Calu3 (cell line): ENCODE measurements around the gene LILRA1. TPM values are rescaled to one million over a fixed set of nuclear protein-coding genes. Genes with fewer than 3 reads are reported as not detected.

Experiments used
- BruUV-seq: library from RNA; stranded (reverse); fragments of 400-500 nt; replicated peaks from 2 replicates; lab custom pipeline; 2021; lab: Mats Ljungman, UMichigan
- CTCF ChIA-PET: fragments of 300-600 bp; sonication (Branson Sonifier 250); formaldehyde crosslinking; loops from one replicate; lab custom pipeline; 2022; ENCODE audit warnings: antibody characterized with exemption; lab: Charles Lee
- DNase-seq: peaks from one replicate; pipeline ENCODE4 v3.0.0; 2022
- H3K27ac Mint-ChIP-seq: one replicate; pipeline ENCODE4 v1.8.0; 2022; ENCODE audit warnings: mixed read lengths; ENCODE audit not compliant: unreplicated experiment
- H3K27me3 Mint-ChIP-seq: one replicate; pipeline ENCODE4 v1.8.0; 2022; ENCODE audit warnings: mixed read lengths; ENCODE audit not compliant: unreplicated experiment
- H3K36me3 Mint-ChIP-seq: one replicate; pipeline ENCODE4 v1.8.0; 2022; ENCODE audit warnings: mild to moderate bottlenecking, moderate library complexity, mixed read lengths; ENCODE audit not compliant: insufficient read depth, unreplicated experiment
- H3K4me1 Mint-ChIP-seq: one replicate; pipeline ENCODE4 v1.8.0; 2022; ENCODE audit warnings: mild to moderate bottlenecking, low read depth, mixed read lengths; ENCODE audit not compliant: unreplicated experiment
- H3K4me3 Mint-ChIP-seq: one replicate; pipeline ENCODE4 v1.8.0; 2022; ENCODE audit warnings: mild to moderate bottlenecking, low read depth, moderate library complexity, mixed read lengths; ENCODE audit not compliant: unreplicated experiment
- H3K9me3 Mint-ChIP-seq: one replicate; pipeline ENCODE4 v1.8.0; 2022; ENCODE audit warnings: low read depth, mixed read lengths; ENCODE audit not compliant: unreplicated experiment
- CTCF ChIP-seq: fragments of 200-600 bp; IDR thresholded peaks from one replicate; pipeline ENCODE4 v1.8.0; 2022; ENCODE audit warnings: antibody characterized with exemption; ENCODE audit not compliant: unreplicated experiment
- intact Hi-C: fragments of 100-400 bp; cut with micrococcal nuclease; formaldehyde crosslinking; loops from one replicate; pipeline ENCODE4 v1.10.0; 2022; ENCODE audit not compliant: unreplicated experiment
- total RNA-seq: library from RNA; stranded (reverse); gene quantifications from 2 replicates; pipeline ENCODE4 v1.2.3, GENCODE V29; 2022

Gene LILRA1
- total RNA-seq, 1 experiment from 2014 or later: not detected

GRCh38 chr19:54608205-54608604 is 14.8 kb downstream of the LILRA1 start:
- Mint-ChIP-seq H3K4me3 (no peak overlapping the region), H3K36me3 (no peaks in the 10 kb centered on the region), H3K27me3 (peaks cover 62% of the 10 kb centered on the region), H3K27ac (no peak overlapping the region), H3K9me3 (no peaks in the 10 kb centered on the region), H3K4me1 (no peaks in the 10 kb centered on the region)
- no peak for TF ChIP-seq CTCF
- intact Hi-C loops: no loop called here
- CTCF ChIA-PET: no interaction called here
- DNase-seq: no peak
- no TSS peak for BruUV-seq

DNA sequence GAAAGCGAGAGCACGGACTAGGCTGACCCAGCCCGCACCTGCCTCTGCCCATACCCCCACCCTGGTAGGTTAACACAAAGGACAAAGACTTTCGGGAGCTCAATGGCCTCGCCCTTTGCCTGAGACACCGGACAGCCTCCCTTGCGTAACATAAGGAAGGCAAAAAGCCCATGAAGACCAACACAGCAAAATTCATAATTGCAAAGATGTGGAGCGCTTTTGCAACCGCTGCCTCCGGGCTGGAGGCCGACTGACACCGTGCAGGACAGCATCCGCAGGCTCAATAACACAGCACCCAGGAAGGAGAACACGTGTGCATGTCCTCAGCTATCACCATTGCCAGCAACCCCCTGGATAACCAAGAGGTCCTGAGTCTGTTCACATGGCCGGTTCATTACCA is 15.4 kb downstream of the LILRA1 start:
- Mint-ChIP-seq H3K36me3 (no peaks in the 10 kb centered on the region), H3K4me1 (no peaks in the 10 kb centered on the region), H3K27ac (no peak overlapping the region), H3K4me3 (no peak overlapping the region), H3K27me3 (peaks cover 60% of the 10 kb centered on the region), H3K9me3 (no peaks in the 10 kb centered on the region)
- CTCF ChIA-PET: no interaction called here
- no peak for TF ChIP-seq CTCF
- intact Hi-C loops: no loop called here
- no peak for DNase-seq
- no TSS peak for BruUV-seq

- no peak for DNase-seq
- Mint-ChIP-seq H3K36me3 (no peaks in the 10 kb centered on the region), H3K27ac (no peak overlapping the region), H3K4me1 (no peaks in the 10 kb centered on the region), H3K4me3 (no peak overlapping the region), H3K9me3 (no peaks in the 10 kb centered on the region), H3K27me3 (peaks cover 58% of the 10 kb centered on the region)
- no TSS peak for BruUV-seq
- no peak for TF ChIP-seq CTCF
- intact Hi-C loops: no loop called here
- CTCF ChIA-PET: no interaction called here
These were observed 15.9 kb downstream of the LILRA1 start for GRCh38 chr19:54609356-54609791.

DNA sequence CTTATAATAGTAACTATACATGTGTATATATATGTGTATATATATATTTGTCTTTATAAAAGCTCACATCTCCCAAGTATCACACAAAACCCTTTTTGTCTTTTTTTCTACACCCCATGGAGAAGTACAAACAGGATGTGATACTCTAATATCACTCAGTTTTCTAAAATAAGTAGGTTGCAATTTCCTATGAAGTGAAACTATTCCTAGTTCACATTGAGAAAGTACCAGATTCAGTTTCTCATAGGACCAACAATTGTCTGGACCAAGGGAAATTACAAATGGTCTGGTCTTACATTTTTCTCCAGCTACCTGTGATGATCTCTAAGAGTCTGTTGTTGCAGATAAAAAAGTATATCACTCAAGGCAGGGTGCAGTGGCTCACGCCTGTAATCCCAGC is 19.0 kb downstream of the LILRA1 start:
- no peak for TF ChIP-seq CTCF
- Mint-ChIP-seq H3K27me3 (peaks cover 56% of the 10 kb centered on the region), H3K9me3 (no peaks in the 10 kb centered on the region), H3K27ac (no peak overlapping the region), H3K36me3 (no peaks in the 10 kb centered on the region), H3K4me3 (no peak overlapping the region), H3K4me1 (no peaks in the 10 kb centered on the region)
- CTCF ChIA-PET: no interaction called here
- no peak for DNase-seq
- intact Hi-C loops: no loop called here
- BruUV-seq: no TSS peak
